GM18907 (cell line): ENCODE results near the gene PFKFB1.

Source experiments
- ATAC-seq: cut with Tn5 transposase; IDR thresholded peaks from one replicate; pipeline ENCODE4 v1.9.1; 2021; ENCODE audit warnings: mild to moderate bottlenecking, moderate library complexity; ENCODE audit not compliant: unreplicated experiment

The PFKFB1 gene

DNA sequence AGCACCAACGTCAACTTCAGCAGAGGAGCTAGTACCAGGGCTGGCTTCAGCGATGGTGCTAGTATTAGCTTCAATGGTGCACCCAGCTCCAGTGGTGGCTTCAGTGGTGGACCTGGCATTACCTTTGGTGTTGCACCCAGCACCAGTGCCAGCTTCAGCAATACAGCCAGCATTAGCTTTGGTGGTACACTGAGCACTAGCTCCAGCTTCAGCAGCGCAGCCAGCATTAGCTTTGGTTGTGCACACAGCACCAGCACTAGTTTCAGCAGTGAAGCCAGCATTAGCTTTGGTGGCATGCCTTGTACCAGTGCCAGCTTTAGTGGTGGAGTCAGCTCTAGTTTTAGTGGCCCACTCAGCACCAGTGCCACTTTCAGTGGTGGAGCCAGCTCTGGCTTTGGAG, 65.1 kb downstream of the PFKFB1 start:
- no peak for ATAC-seq

DNA sequence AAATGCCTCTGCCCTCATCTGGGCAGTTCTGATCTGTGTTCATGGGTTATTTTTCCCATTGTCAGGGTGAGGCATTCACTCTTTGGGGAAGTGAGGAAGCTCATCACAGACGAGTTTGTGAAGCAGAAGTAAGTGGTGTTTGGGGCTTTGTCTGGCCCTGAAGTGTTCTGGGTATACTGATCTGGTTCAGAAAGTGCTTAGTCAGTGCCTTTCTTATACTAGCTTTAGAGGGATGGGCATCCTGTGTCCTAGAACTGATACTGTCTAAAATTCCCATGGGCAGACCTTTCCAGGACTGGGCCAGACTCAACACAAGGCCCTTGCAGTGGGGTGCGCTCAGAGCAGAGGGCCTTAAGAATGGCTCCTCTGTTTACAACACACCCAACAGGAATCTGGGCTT, 67.0 kb downstream of the PFKFB1 start:
- no peak for ATAC-seq

DNA sequence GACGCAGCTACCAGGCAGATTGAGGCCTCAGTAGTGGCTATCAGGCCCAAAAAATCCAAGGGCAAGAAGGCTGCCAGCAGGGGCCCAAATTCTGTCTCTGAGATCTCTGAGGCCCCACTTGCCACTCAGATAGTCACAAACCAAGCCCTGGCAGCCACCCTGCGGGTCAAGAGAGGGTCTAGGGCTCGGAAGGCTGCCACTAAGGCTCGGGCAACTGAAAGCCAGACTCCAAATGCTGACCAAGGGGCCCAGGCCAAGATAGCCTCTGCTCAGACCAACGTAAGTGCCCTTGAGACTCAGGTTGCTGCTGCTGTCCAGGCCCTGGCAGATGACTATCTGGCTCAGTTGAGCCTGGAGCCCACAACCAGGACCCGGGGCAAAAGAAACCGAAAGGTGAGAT, 70.6 kb downstream of the PFKFB1 start:
- no peak for ATAC-seq

DNA sequence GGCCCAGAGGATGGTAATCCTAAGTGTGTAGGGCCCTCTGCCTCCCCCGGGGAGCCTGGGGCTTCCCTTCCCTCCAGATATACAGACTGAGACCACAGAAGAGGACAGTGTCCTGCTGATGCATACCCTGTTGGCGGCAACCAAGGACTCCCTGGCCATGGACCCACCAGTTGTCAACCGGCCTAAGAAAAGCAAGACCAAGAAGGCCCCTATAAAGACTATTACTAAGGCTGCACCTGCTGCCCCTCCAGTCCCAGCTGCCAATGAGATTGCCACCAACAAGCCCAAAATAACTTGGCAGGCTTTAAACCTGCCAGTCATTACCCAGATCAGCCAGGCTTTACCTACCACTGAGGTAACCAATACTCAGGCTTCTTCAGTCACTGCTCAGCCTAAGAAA, 71.4 kb downstream of the PFKFB1 start:
- ATAC-seq = no peak

DNA sequence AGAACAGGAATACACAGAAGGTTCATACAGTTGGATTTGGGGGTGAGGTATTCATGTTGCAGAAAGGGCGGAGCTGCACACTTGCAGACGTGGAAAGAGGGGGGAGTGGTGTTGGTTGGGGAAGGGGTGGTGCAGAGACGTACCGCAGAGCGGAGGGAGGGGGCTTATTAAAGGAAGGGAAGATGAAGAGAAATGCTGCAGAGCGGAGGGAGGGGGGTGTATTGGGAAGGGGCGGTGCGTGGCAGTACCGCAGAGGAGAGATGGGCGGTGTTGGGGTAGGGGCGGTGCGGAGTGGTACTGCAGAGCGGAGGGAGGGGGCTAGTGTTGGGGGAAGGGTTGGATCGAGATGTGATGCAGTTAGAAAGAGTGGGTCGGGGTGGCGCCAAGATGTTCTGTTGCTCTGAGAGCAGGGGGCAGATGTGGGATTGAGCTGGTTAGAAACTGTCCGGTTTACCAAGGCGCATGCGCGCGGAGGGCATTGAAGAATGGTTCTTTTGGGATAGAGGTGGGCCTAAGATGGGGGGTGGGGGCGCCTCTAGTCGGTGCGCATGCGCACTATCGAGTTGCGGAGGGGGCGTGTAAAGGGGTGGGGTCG, 72.5 kb downstream of the PFKFB1 start:
- peak; percentile 72 for ATAC-seq

DNA sequence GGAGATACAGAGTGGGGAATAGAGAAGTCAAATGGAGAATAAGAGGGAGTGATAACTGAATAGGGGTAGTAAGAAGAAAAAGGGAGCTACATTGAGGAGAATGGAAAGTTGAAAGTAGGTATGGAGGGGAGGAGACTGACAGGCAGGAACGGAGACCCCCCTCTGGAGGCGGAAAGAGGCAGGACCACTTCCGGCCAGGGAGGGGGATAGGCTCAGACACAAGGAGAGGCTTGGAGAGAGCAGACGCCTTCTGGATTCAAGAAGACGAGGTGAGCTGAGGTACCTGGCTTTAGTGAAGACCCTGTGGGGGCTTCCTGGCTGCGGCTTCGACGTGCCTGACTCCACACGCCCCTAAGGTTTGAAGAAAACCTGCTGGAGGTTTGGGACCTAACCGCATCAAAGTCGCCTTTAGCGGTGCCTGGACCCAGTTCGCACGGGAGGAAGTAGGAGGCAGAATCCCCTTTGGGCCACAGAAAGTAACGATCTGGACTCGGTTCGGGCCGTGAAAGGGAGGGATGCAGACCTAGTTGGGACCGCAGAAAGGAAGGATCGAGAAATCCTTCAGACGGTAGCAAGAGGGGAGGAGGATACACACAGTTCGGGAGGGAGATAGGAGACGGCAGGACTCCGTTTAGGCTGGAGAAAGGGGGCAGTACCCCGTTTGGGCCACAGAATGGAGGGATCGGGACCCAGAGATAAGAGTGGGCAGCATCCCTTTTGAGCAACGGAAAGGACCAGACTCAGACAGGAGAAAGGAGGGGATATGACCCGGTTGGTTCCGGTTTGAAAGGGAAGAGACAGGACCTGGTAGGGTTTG, 73.2 kb downstream of the PFKFB1 start, which contains the start of gene TRO:
TSS of gene TRO (plus strand) at position 215 of the 817 bp plus-strand sequence. CDS start 1,423 bp downstream, outside the sequence.
- ATAC-seq = no peak

DNA sequence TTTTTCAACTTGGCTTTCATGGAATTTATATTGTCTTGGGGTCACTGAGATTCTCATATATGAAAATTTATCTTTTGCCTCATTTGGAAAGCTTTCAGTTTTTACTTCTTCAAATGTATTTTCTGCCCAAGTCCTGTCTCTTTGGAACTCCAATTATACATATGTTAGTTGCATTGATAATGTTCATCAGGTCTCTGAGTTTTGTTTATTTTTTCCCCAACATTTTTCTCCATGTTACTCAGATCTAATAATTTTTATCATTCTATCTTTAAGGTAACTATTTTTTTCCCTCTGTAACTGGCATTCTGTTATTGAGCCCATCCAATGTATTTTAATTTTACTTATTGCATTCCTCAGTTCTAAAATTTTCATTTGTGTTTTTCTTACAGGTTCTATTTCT, 84.0 kb downstream of the PFKFB1 start:
- no peak for ATAC-seq

DNA sequence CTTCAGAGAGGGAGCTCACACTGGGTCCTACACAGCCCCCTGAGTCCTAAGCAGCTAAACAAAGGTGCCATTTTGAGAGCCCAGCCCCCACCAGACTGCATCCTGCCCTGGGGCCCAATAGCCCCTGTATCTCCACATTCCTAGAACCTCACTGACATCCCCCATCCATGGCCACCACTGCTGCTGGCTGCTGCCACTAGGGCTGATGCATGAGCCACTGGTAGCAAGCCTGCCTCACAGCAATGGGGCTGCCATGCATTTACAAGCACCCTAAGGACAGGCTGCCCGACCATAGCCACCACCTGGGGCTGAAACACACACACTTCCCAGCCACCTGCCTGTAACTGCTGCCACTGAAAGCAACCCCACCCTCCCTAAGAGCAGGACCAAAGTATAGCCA, 99.8 kb downstream of the PFKFB1 start:
- no peak for ATAC-seq

DNA sequence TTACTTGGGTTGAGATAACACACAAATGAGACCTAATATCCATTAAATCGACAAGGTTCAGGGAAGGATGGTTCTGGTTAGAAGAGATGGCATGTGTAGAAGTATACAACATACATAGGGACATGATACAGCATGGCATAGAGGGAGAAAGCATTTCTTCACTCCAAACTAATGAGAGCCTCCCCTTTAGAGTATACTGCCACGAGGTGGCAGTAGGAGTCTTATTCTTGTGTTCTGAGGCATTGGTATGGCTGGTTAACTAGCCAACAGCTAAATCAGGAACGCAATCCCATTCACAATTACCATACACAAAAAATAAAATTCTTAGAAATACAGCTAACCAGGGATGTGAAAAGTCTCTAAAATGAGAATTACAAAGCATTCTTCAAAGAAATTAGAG, 102.4 kb downstream of the PFKFB1 start:
- ATAC-seq = peak; percentile 57

DNA sequence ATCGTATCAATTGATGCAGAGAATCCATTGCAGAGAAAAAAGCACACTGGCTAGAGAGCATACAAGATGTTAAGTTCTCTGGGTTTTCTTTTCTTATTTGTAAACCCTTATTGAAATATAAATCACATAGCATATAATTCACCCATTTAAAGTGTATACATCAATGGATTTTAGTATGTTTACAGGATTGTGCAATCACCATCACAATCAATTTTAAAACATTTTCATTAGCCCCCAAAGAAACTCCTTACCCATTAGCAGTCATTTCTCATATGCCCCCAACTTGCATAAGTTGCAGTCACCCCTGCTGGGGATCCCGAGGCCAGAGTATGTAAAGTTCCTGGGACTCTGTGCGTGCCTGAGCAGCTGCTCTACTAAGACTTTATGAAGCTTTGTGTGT, 108.2 kb downstream of the PFKFB1 start:
- ATAC-seq = no peak
